Stimulated activated CD4-positive, alpha-beta T cell treated with anti-CD3 and anti-CD28 coated beads, TNF-alpha, amount 100 ng/mL, for 24 hours (primary cell): ENCODE measurements around the gene FGD5.

Experiments
- DNase-seq, 3 experiments: peaks; one replicate each; pipeline ENCODE4 v3.0.0-alpha.2; 2020; ENCODE audit warnings: low read depth in 3 of 3

The FGD5 gene

GRCh38 chr3:14874784-14875183 lies 56.0 kb downstream of the FGD5 start:
- DNase-seq = no peak

- no peak for DNase-seq
Measured at GRCh38 chr3:14875411-14876175, 56.8 kb downstream of the FGD5 start.

GRCh38 chr3:14876921-14877333 lies 58.2 kb downstream of the FGD5 start:
- DNase-seq = no peak

GRCh38 chr3:14877469-14877868 lies 58.7 kb downstream of the FGD5 start:
- DNase-seq = no peak

- DNase-seq = no peak
Measured at GRCh38 chr3:14879211-14879874, 60.6 kb downstream of the FGD5 start.

GRCh38 chr3:14880447-14881106 lies 61.8 kb downstream of the FGD5 start:
- DNase-seq = no peak

- DNase-seq = no peak
Measured at GRCh38 chr3:14883226-14883625, 64.5 kb downstream of the FGD5 start.

GRCh38 chr3:14884665-14885064 lies 65.9 kb downstream of the FGD5 start:
- DNase-seq = no peak

- DNase-seq = no peak
Measured at GRCh38 chr3:14885307-14885706, 66.5 kb downstream of the FGD5 start.

GRCh38 chr3:14886101-14886500 lies 67.3 kb downstream of the FGD5 start:
- no peak for DNase-seq

GRCh38 chr3:14889205-14889604 lies 70.4 kb downstream of the FGD5 start:
- DNase-seq = no peak

- DNase-seq = no peak
Measured at GRCh38 chr3:14889943-14890342, 71.2 kb downstream of the FGD5 start.

- DNase-seq = no peak
Measured at GRCh38 chr3:14890476-14890875, 71.7 kb downstream of the FGD5 start.

- no peak for DNase-seq
Measured at GRCh38 chr3:14891135-14892132, 72.7 kb downstream of the FGD5 start.

GRCh38 chr3:14892226-14892625 lies 73.5 kb downstream of the FGD5 start:
- no peak for DNase-seq

- no peak for DNase-seq
Measured at GRCh38 chr3:14894085-14894484, 75.3 kb downstream of the FGD5 start.

- DNase-seq = no peak
Measured at GRCh38 chr3:14897266-14897665, 78.5 kb downstream of the FGD5 start.

- DNase-seq = no peak
Measured at GRCh38 chr3:14898929-14899328, 80.2 kb downstream of the FGD5 start.

- DNase-seq = no peak
Measured at GRCh38 chr3:14899993-14900618, 81.3 kb downstream of the FGD5 start.

GRCh38 chr3:14900881-14901873 lies 82.4 kb downstream of the FGD5 start:
- DNase-seq = no peak
